ENCODE results near the gene RAB36. TPM values are rescaled to one million over a fixed set of nuclear protein-coding genes. Genes with fewer than 3 reads are reported as not detected.

Gene RAB36
- total and polyA plus RNA-seq, 9 of the 15 experiments (the other 6 are each of a cell fraction or from before 2014, with no cell fraction given), result 0.04 to 0.50 (median 0.08) TPM; not detected in 3

- FAIRE-seq (no peak), ATAC-seq (no peak), DNase-seq (ENCODE audit: extremely low read depth in 1 of 4, low spot score in 3 of 4) (peak in 3 of 4 experiments; percentile 53 to 57 (median 56))
- ChIA-PET CTCF (ENCODE audit: low intra/inter-chr PET ratio) (interaction anchor here (1.1 kb wide), 1 partner anchor 12 kb away, joined by 3 read pairs; no protein-coding TSS in a partner anchor), POLR2A (interaction anchor here (0.5 to 19.0 kb wide), 8 partner anchors 10 to 898 kb away, joined by 3 to 414 read pairs (median 5); no protein-coding TSS in a partner anchor)
- 2% methylated on average over 10 of the region's 10 CpGs for WGBS (ENCODE audit: insufficient coverage, low coverage, missing lambda C conversion rate)
- peaks cover 50 to 98% of the 10 kb centered on the region in 2 experiments; a peak in 4 of 5 replicates for H3K27me3 ChIP-seq (ENCODE audit: control insufficient read depth in 2 of 2, insufficient read depth in 2 of 2, low read length in 2 of 2)
- H2AFZ ChIP-seq (ENCODE audit: low read depth, low read length), result no peak overlapping the region
- H3K9me1 ChIP-seq (ENCODE audit: control insufficient read depth, insufficient read depth, low read length), result peaks cover 14% of the 10 kb centered on the region
- in situ Hi-C loops (cut with MboI) (no loop called here), intact Hi-C loops (cut with micrococcal nuclease) (no loop called here)
- no peaks in the 10 kb centered on the region for H3K79me2 ChIP-seq (ENCODE audit: control insufficient read depth, insufficient read depth, low read length)
- no peaks in the 10 kb centered on the region for H3K36me3 ChIP-seq (ENCODE audit: control insufficient read depth, insufficient read depth, low read length)
- BruUV-seq (replicated peaks), result no TSS peak
- no peak overlapping the region for H3K4me2 ChIP-seq (ENCODE audit: insufficient read depth, low read length)
- H3K4me1 ChIP-seq (replicated peaks in 1 of 2; ENCODE audit: control insufficient read depth in 2 of 2, insufficient read depth in 2 of 2, low read length in 2 of 2), result peaks cover 9 to 32% of the 10 kb centered on the region in 2 experiments; a peak in 4 of 5 replicates
- H4K20me1 ChIP-seq (replicated peaks; ENCODE audit: control insufficient read depth, insufficient read depth, low read length), result peaks cover 84% of the 10 kb centered on the region
- TF ChIP-seq ZNF224 (CRISPR knock-in tag; IDR thresholded peaks at IDR 0.05) (no peak), SIX5 (IDR thresholded peaks at IDR 0.05; ENCODE audit: borderline replicate concordance in 1 of 2, insufficient read depth in 1 of 2, low read depth in 1 of 2, low read length in 2 of 2) (peak in 1 of 2 experiments; percentile 27; a peak in 1 of 4 replicates), CTCF (IDR thresholded peaks at IDR 0.05 in 2 of 3, conservative IDR thresholded peaks at IDR 0.05 in 1 of 3; ENCODE audit: insufficient read depth in 2 of 3, low read depth in 1 of 3, low read length in 3 of 3) (0 out of 6 replicates have a peak, but pooled peaks of 1 of the 3 experiments have one; percentile 1)
- no peak overlapping the region for H3K27ac ChIP-seq (ENCODE audit: extremely low read depth, low read depth, low read length)
- H3K9me3 ChIP-seq (replicated peaks; ENCODE audit: control insufficient read depth, insufficient read depth, low read depth, low read length), result no peaks in the 10 kb centered on the region
- no peak overlapping the region for H3K4me3 ChIP-seq
- peak overlapping the region in 1 of 2 experiments; percentile 27; a peak in 2 of 4 replicates for H3K9ac ChIP-seq (ENCODE audit: insufficient read depth in 1 of 2, low read depth in 2 of 2, low read length in 2 of 2)
Observed at GRCh38 chr22:23117275-23117674, 28.0 kb upstream of the RAB36 start.

Data from K562 (cell line).